ENCODE data around the gene RAB10. TPM values are rescaled to one million over a fixed set of nuclear protein-coding genes. Genes with fewer than 3 reads are reported as not detected.
A peak's percentile ranks its signal among the peaks of the same experiment; 100 is the strongest.

RAB10 gene
- total RNA-seq, 1 donor from 2014 or later = 181 TPM

- H3K4me1 ChIP-seq = peaks cover 3 to 22% of the 10 kb centered on the region in 2 donors
- no peaks in the 10 kb centered on the region for H3K9me3 ChIP-seq
- H3K36me3 ChIP-seq = no peaks in the 10 kb centered on the region
- peak overlapping the region; percentile 96 to 98 for H3K27ac ChIP-seq
- H3K27me3 ChIP-seq = no peaks in the 10 kb centered on the region
- intact Hi-C loops (cut with DNase I) = loop anchor here (1.0 to 5.0 kb wide), 6 partner anchors 15 to 1061 kb away; partner anchors contain the start of genes ADGRF3, ASXL2, DNAJC27 and KIF3C
- DNase-seq (ENCODE audit: low spot score in 2 of 2) = peak in 1 of 2 donors; percentile 87
- no peak for TF ChIP-seq CTCF (IDR thresholded peaks at IDR 0.05)
- H3K4me3 ChIP-seq = peak overlapping the region; percentile 80 to 87
Measured at GRCh38 chr2:26033270-26033817, 540 bp upstream of the RAB10 start.

GRCh38 chr2:26034637-26034992 lies 731 bp downstream of the RAB10 start:
- Histone ChIP-seq H3K9me3 (no peaks in the 10 kb centered on the region), H3K27me3 (no peaks in the 10 kb centered on the region), H3K36me3 (peaks cover 0 to under 1% of the 10 kb centered on the region in 2 donors), H3K4me3 (peak overlapping the region; percentile 80 to 87), H3K4me1 (peaks cover 3 to 25% of the 10 kb centered on the region in 2 donors), H3K27ac (peak overlapping the region; percentile 96 to 98)
- no peak for TF ChIP-seq CTCF (IDR thresholded peaks at IDR 0.05)
- intact Hi-C loops (cut with DNase I) = loop anchor here (1.0 to 5.0 kb wide), 5 partner anchors 37 to 1062 kb away; partner anchors contain the start of genes ADGRF3, ASXL2, DNAJC27 and KIF3C
- DNase-seq (ENCODE audit: low spot score in 2 of 2) = no peak

DNA sequence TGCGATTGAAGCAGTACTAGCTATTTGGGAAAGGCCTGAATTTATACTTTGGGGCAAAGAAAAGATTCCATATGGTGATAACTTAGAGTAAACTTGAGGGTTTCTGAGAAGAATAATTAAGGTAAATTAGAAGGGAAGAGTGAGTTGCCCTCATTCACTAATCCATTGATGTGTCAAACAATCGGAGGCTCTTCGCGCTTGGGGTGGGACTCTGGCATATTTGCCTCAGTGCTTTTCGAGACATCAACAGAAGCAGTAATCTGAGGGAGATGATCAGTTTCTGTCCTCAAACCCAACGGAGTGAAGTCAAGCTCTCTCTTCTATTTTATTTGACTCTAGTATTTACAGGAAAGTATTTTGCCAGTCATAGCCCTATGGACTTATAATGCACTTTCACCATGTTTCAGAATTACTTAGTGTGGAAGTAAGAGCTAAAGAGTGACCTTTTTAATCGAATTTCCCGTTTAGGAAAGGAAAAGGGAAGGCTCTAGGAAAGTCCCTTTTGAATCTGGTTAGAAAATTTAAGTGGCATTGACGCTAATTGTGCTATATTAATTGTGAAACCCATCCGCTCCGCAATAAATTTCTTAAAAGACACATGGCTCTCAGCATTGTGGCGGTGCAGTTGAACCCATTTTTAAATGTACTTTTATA lies 1.3 kb downstream of the RAB10 start:
- no peak for DNase-seq (ENCODE audit: low spot score in 2 of 2)
- no peaks in the 10 kb centered on the region for H3K9me3 ChIP-seq
- H3K4me3 ChIP-seq = peak overlapping the region; percentile 80 to 87
- TF ChIP-seq CTCF (IDR thresholded peaks at IDR 0.05) = no peak
- intact Hi-C loops (cut with DNase I) = no loop called here
- H3K4me1 ChIP-seq = peaks cover 3 to 30% of the 10 kb centered on the region in 2 donors
- H3K27ac ChIP-seq = peak overlapping the region; percentile 96 to 98
- peaks cover 0 to 3% of the 10 kb centered on the region in 2 donors for H3K36me3 ChIP-seq
- no peaks in the 10 kb centered on the region for H3K27me3 ChIP-seq

DNA sequence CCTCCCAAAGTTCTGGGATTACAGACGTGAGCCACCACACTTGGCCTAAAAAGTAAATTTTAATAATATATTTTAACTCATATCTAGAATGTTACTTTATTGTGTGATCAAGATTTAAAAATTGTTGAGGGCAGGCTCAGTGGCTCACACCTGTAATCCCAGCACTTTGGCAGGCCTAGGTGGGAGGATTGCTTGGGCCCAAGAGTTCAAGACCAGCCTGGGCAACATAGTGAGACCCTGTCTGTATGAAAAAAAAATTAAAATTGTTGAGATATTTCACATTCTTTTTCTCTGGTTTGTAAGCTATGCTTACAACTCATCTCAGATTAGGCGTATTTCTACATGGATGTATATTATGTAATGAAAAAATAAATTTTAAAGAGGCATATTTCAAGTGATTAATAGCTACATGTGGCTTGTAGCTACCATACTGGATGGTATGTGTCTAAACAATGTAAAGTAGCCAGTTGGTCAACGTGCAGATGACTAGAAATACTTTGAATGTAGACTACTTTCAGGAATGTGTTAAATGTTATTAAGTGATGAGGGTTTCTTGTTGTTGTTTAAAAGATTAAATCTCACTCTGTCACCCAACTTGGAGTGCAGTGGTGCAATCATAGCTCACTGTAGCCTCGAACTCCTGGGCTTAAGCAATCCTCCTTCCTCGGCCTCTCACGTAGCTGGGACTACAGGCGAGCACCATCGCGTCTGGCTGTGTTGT lies 5.9 kb downstream of the RAB10 start:
- Histone ChIP-seq H3K27me3 (no peaks in the 10 kb centered on the region), H3K27ac (no peak overlapping the region), H3K36me3 (peaks cover 0 to 3% of the 10 kb centered on the region in 2 donors), H3K9me3 (no peaks in the 10 kb centered on the region), H3K4me1 (peaks cover 0 to 38% of the 10 kb centered on the region in 2 donors), H3K4me3 (no peak overlapping the region)
- TF ChIP-seq CTCF (IDR thresholded peaks at IDR 0.05) = no peak
- DNase-seq (ENCODE audit: low spot score in 2 of 2) = no peak
- intact Hi-C loops (cut with DNase I) = no loop called here

GRCh38 chr2:26043109-26043508 lies 9.2 kb downstream of the RAB10 start:
- no peak for TF ChIP-seq CTCF (IDR thresholded peaks at IDR 0.05)
- Histone ChIP-seq H3K36me3 (peaks cover 0 to 3% of the 10 kb centered on the region in 2 donors), H3K27ac (no peak overlapping the region), H3K27me3 (no peaks in the 10 kb centered on the region), H3K9me3 (no peaks in the 10 kb centered on the region), H3K4me3 (no peak overlapping the region), H3K4me1 (peaks cover 0 to 24% of the 10 kb centered on the region in 2 donors)
- DNase-seq (ENCODE audit: low spot score in 2 of 2) = no peak
- intact Hi-C loops (cut with DNase I) = no loop called here

All from ascending aorta (tissue), 2 donors.